HS-27A (cell line): ENCODE measurements around the gene DVL1.
"Not testable (repeated sequence)": the region's sequence is repeated elsewhere in the genome, so short reads cannot be mapped to it uniquely, and the experiment has no call there.

Source experiments
- DNase-seq: peaks from one replicate; pipeline ENCODE4 v3.0.0-alpha.2; 2012; ENCODE audit warnings: low read depth, missing footprints

Gene DVL1

DNA sequence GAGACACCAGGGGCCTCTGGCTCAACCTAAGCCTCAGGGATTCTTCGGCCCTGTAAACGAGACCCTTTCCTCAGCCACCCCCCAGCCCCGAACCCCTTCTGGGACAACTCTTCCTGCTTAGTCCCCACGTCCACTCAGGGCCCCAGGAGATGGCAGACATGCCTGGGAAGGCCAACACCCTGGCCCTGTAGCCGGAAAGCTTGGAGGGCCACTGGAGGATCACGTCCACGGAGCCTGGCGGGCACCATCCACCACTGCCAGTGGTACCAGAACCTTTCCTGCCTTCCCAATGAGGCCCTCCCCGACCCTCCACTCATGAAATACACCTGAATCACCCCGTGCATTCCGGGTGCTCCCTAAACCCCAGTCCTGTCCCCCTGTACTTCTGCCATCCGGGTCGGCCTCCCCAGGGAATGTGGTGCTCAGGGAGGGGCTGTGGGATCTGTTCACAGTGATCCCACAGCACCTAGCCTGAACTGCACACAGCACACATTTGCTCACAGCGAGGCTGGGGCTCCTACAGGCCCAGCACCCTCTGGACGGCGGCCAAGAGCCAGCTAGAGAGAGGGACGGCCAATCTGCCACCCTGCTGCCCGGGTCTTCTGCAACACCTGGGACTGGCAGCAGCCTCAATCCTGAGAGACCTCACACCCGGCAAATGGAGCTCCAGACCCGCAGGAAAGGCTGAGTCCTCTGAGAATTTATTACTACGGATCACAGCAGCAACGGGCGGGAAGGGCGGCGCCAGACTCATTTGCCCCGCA, 24.0 kb upstream of the DVL1 start:
- no peak for DNase-seq

DNA sequence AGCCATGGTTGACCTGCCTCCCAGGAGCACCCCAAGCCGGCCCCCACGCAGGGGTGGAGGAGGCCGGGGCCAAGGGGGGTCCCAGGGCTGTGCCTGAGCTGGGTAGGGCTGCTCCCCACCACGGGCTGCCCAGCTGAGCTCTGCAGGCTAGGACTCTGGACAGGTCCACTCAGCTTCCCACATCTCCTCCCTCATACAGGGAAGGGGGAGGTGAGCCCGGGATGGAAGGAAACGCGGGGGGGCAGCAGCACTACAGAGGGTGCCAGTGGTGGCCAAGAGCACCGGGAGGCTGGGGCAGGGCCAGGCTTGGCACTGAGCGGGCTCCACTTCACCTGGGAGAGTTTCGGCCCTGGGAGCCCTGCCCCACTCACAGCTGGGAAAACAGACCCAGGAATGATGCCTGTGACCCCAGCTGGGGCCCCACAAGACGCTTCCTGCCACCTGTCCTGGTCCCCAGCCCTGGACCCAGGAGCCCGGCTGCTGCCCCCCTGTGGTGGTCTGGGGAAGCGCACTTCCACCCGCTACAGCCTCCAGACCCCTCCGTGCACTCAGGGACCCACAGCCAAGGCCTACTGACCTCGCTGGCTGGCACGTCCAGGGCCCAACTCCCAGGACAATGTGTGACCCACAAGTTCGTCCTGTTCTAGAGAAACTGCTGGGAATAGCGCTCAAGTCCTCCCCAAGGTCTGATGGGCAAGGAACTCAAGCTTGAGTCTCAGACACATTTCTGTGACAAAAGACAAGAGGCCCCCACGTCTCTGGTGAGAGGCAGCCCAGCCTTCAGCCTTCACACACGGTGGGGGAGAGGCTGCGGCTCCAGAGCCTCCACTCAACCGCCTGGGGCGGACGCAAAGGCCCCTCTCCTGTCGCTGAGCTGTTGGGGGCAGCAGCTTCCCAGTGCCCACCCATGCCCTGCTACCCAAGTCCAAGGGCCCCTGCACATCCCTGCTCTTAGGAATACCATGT, 22.8 kb upstream of the DVL1 start:
- no peak for DNase-seq

DNA sequence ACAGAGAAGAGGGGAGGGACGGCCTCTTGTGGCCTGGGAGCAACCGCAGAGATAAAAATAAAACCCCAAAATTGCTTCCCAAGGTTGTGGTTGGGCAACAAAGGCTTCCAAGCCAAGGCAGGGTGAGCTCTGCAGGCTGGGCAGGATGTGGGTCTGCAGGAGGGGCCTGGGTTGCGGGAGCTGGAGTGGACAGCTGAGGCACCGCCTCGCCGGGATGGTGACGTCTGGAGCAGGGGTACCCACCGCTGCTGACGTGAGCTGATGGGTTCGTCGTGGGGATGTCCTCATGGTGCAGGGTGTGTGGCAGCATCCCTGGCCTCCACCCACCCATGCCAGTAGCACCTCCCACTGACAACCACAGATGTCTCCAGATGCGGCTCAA, 22.1 kb upstream of the DVL1 start:
- DNase-seq: no peak

DNA sequence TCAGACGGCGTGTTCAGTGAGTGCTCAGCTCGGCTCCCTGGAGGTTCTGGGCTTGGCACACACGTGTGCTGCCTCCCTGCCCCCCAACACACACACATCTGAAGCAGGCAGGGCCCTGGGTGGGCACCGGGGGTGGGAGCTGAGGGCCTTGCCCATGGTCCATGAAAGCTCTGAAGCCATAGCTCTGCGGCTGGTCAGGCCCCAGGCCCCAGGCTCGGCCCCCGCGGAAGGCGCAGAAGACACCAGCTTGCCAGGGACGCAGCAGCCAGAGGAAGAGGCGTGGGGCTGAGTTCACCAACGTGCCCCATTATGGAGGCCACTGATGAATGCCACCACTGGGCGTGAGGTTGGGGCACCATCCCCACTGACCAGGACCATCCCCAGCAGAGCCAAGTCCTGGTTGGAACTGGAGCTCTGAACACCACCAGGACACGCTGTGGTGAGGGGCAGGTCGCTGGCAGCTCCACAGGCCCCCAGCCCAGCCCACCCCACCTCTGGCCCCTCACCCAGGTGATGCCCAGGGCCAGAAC, 21.6 kb upstream of the DVL1 start:
- DNase-seq: no peak

DNA sequence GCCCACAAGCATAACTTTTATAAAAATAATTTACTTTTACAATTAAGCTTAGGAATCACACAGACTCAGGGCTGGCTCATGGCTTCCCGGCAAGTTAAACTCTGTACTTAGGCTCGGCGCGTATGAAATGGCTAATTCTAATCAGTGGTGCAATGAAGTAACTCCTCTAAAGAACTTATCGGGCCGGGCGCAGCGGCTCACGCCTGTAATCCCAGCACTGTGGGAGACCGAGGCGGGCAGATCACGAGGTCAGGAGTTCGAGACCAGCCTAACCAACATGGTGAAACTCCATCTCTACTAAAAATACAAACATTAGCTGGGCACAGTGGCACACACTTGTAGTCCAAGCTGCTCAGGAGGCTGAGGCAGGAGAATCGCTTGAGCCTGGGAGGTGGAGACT, 20.9 kb upstream of the DVL1 start:
- not testable (repeated sequence) for DNase-seq

DNA sequence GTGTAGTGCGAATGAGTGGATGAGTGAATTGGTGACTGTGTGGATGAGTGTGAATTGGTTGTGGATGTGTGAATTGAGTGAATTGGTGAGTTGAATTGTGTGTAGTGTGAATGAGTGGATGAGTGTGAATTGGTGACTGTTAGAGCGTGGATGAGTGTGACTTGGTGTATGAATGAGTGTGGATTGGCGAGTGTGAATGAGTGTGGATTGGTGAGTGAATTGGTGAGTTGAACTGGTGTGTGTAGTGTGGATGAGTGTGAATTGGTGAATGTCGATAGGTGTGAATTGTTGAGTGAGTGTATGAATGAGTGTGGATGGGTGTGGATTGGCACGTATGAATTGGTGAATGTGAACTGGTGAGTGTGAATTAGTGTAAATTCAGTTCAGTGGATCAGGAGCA, 18.1 kb upstream of the DVL1 start:
- DNase-seq: no peak

DNA sequence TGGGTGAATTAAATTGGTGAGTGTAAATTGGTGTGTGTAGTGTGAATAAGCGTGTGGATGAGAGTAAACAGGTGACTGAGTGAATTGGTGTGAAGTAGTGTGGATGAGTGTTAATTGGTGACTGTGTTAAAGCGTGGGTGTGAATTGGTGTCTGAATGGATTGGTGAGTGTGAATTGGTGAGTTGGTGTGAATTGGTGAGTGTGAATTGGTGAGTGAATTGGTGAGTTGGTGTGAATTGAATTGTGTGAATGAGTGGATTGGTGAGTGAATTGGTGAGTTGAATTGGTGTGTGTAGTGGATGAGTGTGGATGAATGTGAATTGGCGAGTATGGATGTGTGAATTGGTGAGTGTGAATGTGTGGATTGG, 17.5 kb upstream of the DVL1 start:
- DNase-seq: no peak

DNA sequence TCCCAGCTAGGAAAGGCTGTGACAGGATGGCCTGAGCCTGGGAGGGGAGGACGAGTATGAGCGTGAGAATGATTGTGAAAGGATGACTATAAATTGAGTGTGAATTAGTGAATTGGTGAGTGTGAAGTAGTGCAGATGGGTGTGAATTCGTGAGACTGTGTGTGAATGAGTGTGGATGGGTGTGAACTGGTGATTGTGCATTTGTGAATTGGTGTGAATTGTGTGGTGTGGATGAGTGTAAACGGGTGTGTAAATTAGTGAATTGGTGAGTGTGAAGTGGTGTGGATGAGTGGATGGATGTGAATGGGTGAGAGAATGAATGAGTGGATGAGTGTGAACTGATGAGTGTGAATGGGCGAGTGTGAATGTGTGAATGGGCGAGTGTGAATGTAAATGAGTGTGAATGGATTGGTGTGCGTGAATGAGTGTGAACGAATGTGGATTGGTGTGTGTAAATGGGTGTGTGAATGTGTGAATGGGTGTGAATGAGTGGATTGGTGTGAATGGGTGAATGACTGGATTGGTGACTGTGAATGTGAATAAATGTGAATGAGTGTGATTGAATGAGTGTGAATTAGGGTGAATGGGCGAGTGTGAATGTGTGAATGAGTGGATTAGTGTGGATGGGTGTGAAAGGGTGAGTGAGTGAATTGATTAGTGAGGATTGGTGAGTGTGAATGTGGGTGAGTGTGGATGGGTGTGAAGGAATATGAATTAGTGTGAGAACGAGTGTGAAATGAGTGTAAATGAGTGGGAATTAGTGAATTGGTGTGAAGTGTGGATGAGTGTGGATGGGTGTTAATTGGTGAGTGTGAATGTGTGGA, 16.9 kb upstream of the DVL1 start:
- no peak for DNase-seq

DNA sequence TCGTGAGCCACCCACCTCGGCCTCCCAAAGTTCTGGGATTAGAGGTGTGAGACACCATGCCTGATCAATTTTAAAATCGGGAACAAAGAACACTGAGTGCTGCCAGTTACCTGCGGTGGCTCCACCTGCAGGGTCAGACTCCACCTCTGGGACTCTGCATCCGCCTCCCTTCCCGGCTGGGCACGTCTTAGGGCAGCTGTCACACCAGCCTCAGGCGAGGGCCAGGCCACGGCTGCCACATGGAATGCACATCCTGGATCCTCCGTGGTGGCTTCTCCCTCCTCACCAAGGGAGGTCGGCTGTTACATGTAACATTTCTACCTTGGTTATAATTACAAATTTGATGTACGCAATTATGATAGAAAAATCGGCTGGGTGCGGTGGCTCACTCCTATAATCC, 15.0 kb upstream of the DVL1 start:
- DNase-seq: no peak

DNA sequence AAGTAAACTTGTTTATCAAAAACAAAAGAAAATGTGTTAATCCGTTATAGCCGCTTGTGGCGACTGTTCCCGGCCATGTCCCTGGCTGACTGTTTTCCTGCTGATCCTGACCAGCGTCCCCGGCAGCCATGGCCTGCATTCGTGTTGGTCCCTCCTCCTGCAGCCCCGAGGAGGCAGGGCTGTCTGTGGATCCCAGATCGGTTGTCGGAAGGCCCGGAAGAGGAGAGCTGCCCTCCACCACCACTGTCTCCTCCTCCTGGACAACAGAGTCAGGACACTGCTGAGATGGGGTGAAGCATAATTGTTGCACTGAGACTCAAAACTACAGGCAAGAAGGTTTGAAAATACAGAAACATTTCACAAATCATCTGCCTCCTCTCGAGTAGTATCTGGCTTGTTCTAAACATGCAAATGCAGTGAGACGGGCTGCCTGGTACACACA, 12.8 kb upstream of the DVL1 start:
- no peak for DNase-seq

DNA sequence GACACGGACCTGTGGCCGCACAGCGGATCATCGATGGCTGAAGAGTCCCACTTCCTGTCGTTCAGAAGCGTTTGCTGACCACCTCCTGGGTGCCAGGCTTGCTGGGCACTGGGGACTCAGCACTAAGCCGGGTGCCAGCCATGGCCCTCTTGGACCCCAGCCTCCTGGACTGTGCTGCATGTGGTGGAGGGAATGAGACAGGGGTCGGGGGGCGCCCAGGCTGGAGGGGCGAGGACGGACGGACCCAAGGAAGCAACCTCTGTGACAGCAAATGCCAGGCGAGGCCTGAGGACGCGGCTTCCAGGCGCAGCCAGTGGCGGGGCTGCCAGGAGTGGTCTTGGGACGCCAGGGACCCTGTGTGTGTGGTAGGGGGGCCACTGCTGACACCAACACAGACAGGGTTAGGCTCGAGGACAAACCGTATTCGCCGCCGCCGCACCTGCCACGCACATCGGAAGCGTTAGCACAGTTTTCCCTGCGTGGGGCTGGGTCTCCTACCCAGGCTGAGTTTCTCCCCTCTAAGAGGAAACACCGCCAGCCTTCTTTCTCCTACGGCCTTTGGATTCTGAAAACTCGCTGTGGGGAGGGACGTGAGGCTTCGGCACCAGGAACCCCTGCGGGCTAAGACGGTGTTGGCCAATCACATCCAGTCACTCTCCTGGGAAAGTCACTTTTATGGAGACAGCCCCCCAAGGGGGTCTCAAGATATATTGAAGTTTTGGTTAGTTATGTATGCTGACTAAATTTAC, 12.2 kb upstream of the DVL1 start:
- DNase-seq: no peak

DNA sequence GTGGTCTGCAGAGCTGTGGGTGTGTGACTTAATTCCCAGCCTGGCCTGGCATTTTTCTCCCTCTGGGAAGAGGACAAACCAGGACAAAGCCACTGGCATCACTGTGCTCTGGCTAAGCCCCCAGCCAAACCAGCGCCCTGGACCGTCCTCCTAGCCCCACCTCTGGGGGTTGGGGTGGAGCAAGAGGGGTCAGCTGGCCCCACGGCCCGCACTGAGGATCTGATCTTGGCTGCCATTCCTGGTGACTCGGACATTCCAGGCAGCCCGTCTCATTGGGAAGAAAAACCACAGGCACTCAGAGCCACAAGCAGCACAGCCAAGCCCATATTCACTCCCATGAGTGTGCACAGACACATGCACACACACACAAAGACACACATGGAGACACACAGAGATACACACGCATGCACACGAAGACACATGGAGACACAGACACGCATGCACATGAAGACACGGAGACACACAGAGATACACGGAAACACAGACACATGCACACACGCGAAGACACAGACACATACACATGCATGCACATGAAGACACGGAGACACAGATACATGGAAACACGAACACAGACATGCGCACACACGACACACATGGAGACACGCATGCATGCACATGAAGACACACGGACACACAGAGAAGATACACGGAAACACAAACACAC, 11.4 kb upstream of the DVL1 start:
- DNase-seq: peak; percentile 91

DNA sequence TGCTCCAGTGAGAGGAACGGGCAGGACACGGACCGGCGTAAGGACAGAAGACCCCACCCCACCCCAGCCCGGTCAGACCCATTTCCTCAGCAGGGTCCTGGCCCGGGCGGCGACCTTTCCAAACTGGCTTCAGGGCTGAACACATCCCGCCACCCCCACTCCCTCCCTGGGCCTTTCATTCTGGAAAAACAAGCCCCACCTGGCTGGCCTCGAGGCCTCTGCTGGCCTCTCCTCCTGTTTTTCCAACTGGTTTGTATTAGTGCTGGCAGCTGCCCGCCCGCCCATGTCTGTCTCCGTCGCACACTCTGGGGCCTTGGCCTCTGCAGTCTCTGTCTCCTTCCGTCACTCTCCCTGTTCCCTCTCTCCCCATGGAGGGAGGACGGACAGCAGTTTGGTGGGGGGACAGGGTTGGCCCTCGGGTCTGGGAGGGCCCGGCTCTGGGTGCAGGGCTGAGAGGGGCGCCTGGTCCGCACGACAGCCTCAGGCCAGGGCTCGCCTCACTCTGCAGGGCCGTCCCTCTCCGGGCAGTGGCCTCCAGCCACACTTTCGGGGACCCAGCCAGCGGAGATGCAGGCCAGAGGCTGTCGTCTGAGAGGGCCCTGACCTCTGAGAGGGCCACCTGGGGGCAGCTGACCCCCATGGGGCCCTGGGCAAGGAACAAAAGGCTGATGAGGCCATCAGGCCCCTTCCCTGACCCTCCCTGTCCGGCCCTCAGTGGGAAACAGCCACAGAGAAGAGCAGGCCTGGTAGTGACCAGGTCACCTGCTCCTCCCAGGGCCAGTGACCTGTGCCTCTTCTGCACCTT, 10.6 kb upstream of the DVL1 start:
- no peak for DNase-seq

DNA sequence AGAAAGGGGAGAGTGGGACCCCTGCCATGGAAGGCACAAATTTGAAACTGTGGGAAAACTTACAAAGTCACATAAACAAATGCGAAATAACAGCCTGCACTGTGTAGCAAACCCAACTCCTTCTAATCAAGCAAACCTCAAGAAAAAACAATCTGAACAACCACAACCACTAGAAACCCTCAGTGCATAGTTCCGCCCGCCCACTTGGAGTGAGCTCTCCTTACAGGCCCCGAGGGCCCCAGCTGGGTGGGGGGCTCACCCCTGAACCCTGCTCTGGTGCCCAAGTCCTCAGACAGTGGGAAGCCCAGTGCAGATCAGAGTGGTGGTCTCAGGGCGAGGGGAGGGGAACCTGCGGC, 10.1 kb upstream of the DVL1 start:
- DNase-seq: no peak

DNA sequence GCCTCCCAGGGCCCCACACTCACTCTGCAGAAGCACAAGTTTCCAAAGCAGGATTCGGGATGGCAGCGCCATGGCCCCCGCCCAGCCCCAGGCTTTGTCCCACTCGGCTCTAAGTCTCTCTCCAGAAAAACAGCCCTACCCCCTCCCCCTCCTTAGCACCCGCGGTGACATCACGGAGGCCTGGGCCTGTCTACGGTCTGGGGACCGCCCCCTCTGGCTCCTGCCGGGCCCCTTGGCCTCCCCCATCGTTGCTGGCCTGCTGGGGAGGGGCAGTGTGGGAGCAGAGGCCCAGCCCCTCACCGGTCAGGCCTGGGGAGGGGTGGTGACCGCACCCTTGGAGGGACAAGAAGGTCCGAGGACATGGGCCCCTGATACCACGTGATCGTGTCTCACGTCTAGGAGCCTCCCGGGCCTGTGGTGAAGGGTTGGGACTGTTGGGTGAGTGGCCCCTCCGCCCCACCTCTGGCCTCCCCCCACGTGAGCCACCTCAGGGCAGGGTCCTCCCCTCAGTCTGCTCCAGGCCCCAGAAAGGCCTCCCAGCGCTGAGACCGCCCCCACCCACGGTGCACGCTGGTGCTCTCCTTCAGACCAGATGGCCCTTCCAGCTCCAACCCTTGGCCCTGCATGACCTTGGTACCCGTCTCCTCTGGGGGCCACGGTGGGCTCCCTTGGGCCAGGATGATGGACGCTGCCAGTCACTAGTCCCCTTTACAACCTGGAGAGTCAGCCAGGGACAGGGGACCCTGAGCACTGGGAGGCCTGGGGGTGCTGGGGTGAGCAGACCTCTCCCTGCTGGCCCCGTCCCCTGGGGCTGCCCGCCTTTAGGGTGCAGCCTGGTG, 9.4 kb upstream of the DVL1 start, which contains the start of gene MXRA8:
Gene MXRA8 (minus strand): TSS at position 123 of the 839 bp plus-strand sequence. CDS start 51 bp downstream, at position 72.
- DNase-seq: no peak

DNA sequence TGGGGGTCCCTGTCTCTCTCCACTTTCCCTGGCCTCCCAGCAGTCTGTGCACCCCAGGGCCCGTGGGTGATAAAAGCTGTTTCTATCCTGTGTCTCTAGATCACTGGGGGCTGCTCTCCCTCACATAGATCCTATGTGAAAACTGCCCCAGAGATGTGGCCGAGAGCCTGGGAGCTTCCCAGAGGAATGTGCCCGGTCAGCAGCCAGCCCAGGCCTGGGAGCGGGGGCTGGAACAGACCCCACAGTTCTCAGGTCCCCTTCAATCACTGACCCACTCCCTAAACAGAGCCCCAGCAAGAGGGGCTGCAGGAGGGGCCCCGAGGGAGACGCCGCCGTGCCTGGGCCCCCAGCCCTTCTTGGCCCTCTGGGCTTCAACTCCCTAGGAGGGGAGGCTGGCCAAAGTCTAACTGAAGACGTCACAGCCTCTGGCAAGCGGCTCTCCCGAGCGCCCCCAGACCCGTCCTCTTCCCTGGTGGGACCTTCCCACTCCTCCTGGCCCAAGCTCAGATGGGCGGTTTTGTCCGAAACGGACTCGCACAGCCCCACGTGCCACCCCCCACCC, 8.7 kb upstream of the DVL1 start:
- DNase-seq: no peak

DNA sequence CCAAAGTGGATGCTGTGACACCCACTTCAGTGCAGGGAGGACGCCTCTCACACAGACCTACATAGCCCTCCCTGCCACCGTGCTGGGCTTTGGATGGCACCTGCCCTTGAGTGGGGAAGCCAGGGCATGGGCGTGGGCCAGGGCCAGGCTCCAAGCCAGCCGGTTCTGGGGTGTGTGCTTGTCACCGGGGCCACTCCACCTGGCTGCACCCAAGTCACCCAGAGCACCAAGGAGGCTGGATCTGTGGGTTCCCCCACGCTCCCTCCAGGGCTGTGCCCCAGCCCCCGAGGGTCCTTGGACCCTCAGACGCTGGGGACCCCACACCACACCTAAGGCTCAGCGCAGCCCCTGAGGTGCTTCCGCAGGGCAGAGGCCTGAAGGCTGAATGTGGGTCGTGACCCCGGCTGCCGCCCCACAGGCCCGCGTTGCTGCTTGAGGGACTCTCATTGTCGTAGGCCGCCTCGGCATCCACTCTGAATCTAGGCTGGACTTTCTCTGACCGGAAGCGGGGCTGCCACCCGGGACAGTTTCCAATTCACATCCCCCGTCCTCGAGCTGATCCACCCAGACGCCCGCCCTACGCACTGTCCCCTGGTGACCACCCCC, 7.7 kb upstream of the DVL1 start:
- DNase-seq: no peak

DNA sequence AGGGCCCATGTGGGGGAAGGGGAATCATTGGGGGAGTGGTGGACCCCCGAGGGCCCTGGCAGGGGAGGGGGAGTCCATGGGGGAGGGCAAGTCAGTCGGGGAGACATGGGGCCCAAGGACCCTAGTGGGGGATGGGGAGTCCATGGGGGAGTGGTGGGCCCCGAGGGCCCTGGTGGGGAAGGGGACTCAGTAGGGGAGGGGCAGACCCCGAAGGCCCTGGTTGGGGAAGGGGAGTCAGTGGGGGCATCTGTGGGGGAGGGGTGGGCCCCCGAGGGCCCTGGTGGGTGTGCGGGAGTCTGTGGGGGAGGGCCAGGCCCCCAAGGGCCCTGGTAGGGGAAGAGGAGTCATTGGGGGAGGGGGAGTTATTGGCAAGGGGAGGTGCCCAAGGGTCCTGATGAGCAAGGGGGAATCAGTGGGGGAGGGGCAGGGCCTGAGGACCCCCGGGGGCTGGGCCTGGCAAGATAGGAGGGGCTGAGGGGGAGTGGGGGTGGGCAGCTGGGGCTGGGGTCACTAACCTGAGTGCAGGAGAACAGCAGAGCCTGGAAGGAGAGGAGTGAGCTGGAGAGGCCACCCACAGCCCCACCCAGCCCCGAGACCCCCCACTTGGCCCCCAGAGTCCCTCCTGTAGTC, 7.1 kb upstream of the DVL1 start:
- no peak for DNase-seq
